Neuronal stem cell (in vitro differentiated cells): ENCODE measurements around the gene MOAP1.

Experiments used
- DNase-seq: peaks from one replicate; pipeline ENCODE4 v3.0.0-alpha.2; 2013; ENCODE audit warnings: low spot score
- H2AFZ ChIP-seq: one replicate; pipeline ENCODE4 v1.6.1; 2013; ENCODE audit warnings: mild to moderate bottlenecking, low read length, inconsistent platforms
- H2AK5ac ChIP-seq: 2 replicates; pipeline ENCODE4 v1.6.1; 2013; ENCODE audit warnings: low read depth, mild to moderate bottlenecking, inconsistent platforms, low read length, moderate library complexity, mixed read lengths
- H2BK120ac ChIP-seq: 2 replicates; pipeline ENCODE4 v1.6.1; 2013; ENCODE audit warnings: low read depth, mild to moderate bottlenecking, inconsistent platforms, low read length, moderate library complexity, mixed read lengths
- H2BK12ac ChIP-seq: one replicate; pipeline ENCODE4 v1.6.1; 2013; ENCODE audit warnings: low read length, inconsistent platforms
- H2BK15ac ChIP-seq: 2 replicates; pipeline ENCODE4 v1.6.1; 2013; ENCODE audit warnings: mild to moderate bottlenecking, low read length, inconsistent platforms, mixed read lengths
- H2BK5ac ChIP-seq: one replicate; pipeline ENCODE4 v1.6.1; 2013; ENCODE audit warnings: inconsistent platforms, mild to moderate bottlenecking, low read length, moderate library complexity
- H3K14ac ChIP-seq: one replicate; pipeline ENCODE4 v1.6.1; 2013; ENCODE audit warnings: low read length, inconsistent platforms
- H3K18ac ChIP-seq: 2 replicates; pipeline ENCODE4 v1.6.1; 2013; ENCODE audit warnings: low read length, inconsistent platforms
- H3K23ac ChIP-seq: 2 replicates; pipeline ENCODE4 v1.6.1; 2013; ENCODE audit warnings: low read depth, mild to moderate bottlenecking, mixed read lengths, low read length, inconsistent platforms; ENCODE audit not compliant: poor library complexity
- H3K27ac ChIP-seq: replicated peaks from 3 replicates; pipeline ENCODE4 v1.5.1; 2013; ENCODE audit warnings: low read length, inconsistent platforms
- H3K27me3 ChIP-seq, 3 experiments: 2 replicates each; pipeline ENCODE4 v1.6.1; 2013; ENCODE audit warnings: low read length in 3 of 3, mild to moderate bottlenecking in 2 of 3, inconsistent platforms in 1 of 3, low read depth in 1 of 3, mixed read lengths in 1 of 3, moderate library complexity in 1 of 3; ENCODE audit not compliant: control insufficient read depth in 3 of 3, insufficient read depth in 3 of 3
- H3K36me3 ChIP-seq, 2 donors: replicated peaks in 1 of 2; 2 replicates each; pipeline ENCODE4 v1.6.1; 2013; ENCODE audit warnings: low read length in 2 of 2; ENCODE audit not compliant: control insufficient read depth in 2 of 2, insufficient read depth in 2 of 2
- H3K4ac ChIP-seq: 2 replicates; pipeline ENCODE4 v1.6.1; 2013; ENCODE audit warnings: inconsistent platforms, mild to moderate bottlenecking, low read length, moderate library complexity
- H3K4me1 ChIP-seq, 2 donors: 1 replicate in 1 of 2; 2 replicates in 1 of 2; pipeline ENCODE4 v1.6.1; 2013; ENCODE audit warnings: low read length in 2 of 2, low read depth in 1 of 2; ENCODE audit not compliant: control insufficient read depth in 2 of 2, insufficient read depth in 1 of 2
- H3K4me2 ChIP-seq: one replicate; pipeline ENCODE4 v1.6.1; 2013; ENCODE audit warnings: mild to moderate bottlenecking, low read length, inconsistent platforms; ENCODE audit not compliant: insufficient read depth, poor library complexity, severe bottlenecking
- H3K4me3 ChIP-seq, 2 donors: 2 replicates each; pipeline ENCODE4 v1.5.1; 2013; ENCODE audit warnings: low read length in 2 of 2, mild to moderate bottlenecking in 2 of 2, inconsistent platforms in 1 of 2, moderate library complexity in 1 of 2
- H3K79me1 ChIP-seq: one replicate; pipeline ENCODE4 v1.6.1; 2013; ENCODE audit warnings: low read depth, mild to moderate bottlenecking, inconsistent platforms, low read length, moderate library complexity
- H3K9ac ChIP-seq: one replicate; pipeline ENCODE4 v1.6.1; 2013; ENCODE audit warnings: mild to moderate bottlenecking, low read depth, low read length, inconsistent platforms; ENCODE audit not compliant: poor library complexity
- H3K9me3 ChIP-seq, 2 donors: replicated peaks in 1 of 2; 2 replicates each; pipeline versions ENCODE3 to v1.6.1; 2013; ENCODE audit warnings: low read length in 2 of 2, mild to moderate bottlenecking in 2 of 2, inconsistent platforms in 1 of 2, low read depth in 1 of 2, mixed read lengths in 1 of 2, moderate library complexity in 1 of 2; ENCODE audit not compliant: control insufficient read depth in 2 of 2, insufficient read depth in 1 of 2
- H4K8ac ChIP-seq: one replicate; pipeline ENCODE4 v1.6.1; 2013; ENCODE audit warnings: low read depth, mild to moderate bottlenecking, inconsistent platforms, low read length, moderate library complexity
- H4K91ac ChIP-seq: one replicate; pipeline ENCODE4 v1.6.1; 2013; ENCODE audit warnings: low read length, low read depth, mild to moderate bottlenecking, inconsistent platforms; ENCODE audit not compliant: poor library complexity
- WGBS, 2 donors: extraction: QIAGEN DNeasy Blood & Tissue Kit; methylation state at CpG; one replicate each; pipeline ENCODE4 v1.1.7; 2013; ENCODE audit warnings: missing lambda C conversion rate in 2 of 2, mixed read lengths in 1 of 2; ENCODE audit not compliant: insufficient read length in 2 of 2, insufficient replicate concordance in 1 of 2; ENCODE audit errors: extremely low coverage in 2 of 2; 5-methylcytosine and 5-hydroxymethylcytosine counted together

MOAP1 gene

GRCh38 chr14:93220509-93220908 is 35.8 kb upstream of the MOAP1 start:
- H2BK15ac ChIP-seq = no peak overlapping the region
- no peak overlapping the region for H4K8ac ChIP-seq
- peaks cover 18 to 96% of the 10 kb centered on the region in 2 donors for H3K36me3 ChIP-seq
- no peak overlapping the region for H3K27ac ChIP-seq
- no peaks in the 10 kb centered on the region for H3K27me3 ChIP-seq
- no peaks in the 10 kb centered on the region for H3K9me3 ChIP-seq
- no peak overlapping the region for H2AK5ac ChIP-seq
- H3K4me2 ChIP-seq = no peak overlapping the region
- DNase-seq = no peak
- no peak overlapping the region for H3K23ac ChIP-seq
- no peak overlapping the region for H4K91ac ChIP-seq
- H3K4ac ChIP-seq = no peak overlapping the region
- H2BK12ac ChIP-seq = no peak overlapping the region
- no peak overlapping the region for H2AFZ ChIP-seq
- no peak overlapping the region for H3K18ac ChIP-seq
- no peak overlapping the region for H3K9ac ChIP-seq
- H2BK5ac ChIP-seq = no peak overlapping the region
- no peaks in the 10 kb centered on the region for H3K79me1 ChIP-seq
- H3K14ac ChIP-seq = no peak overlapping the region
- no peak overlapping the region for H2BK120ac ChIP-seq
- H3K4me1 ChIP-seq = no peaks in the 10 kb centered on the region
- no peak overlapping the region for H3K4me3 ChIP-seq

- no peak overlapping the region for H4K91ac ChIP-seq
- no peak overlapping the region for H3K23ac ChIP-seq
- peaks cover 20 to 96% of the 10 kb centered on the region in 2 donors for H3K36me3 ChIP-seq
- H2BK120ac ChIP-seq = no peak overlapping the region
- H3K4me3 ChIP-seq = no peak overlapping the region
- peak; percentile 5 for DNase-seq
- H2BK12ac ChIP-seq = no peak overlapping the region
- no peaks in the 10 kb centered on the region for H3K4me1 ChIP-seq
- H3K9ac ChIP-seq = no peak overlapping the region
- no peak overlapping the region for H2AK5ac ChIP-seq
- H4K8ac ChIP-seq = no peak overlapping the region
- H3K4me2 ChIP-seq = no peak overlapping the region
- no peak overlapping the region for H2AFZ ChIP-seq
- no peak overlapping the region for H3K18ac ChIP-seq
- H3K14ac ChIP-seq = no peak overlapping the region
- WGBS, 2 donors = no CpG with 5 or more reads among the region's 3 CpGs
- no peak overlapping the region for H2BK5ac ChIP-seq
- no peaks in the 10 kb centered on the region for H3K79me1 ChIP-seq
- no peaks in the 10 kb centered on the region for H3K9me3 ChIP-seq
- no peak overlapping the region for H3K4ac ChIP-seq
- H2BK15ac ChIP-seq = no peak overlapping the region
- no peaks in the 10 kb centered on the region for H3K27me3 ChIP-seq
- H3K27ac ChIP-seq = no peak overlapping the region
Observed at GRCh38 chr14:93219103-93219726, 34.5 kb upstream of the MOAP1 start.

DNA sequence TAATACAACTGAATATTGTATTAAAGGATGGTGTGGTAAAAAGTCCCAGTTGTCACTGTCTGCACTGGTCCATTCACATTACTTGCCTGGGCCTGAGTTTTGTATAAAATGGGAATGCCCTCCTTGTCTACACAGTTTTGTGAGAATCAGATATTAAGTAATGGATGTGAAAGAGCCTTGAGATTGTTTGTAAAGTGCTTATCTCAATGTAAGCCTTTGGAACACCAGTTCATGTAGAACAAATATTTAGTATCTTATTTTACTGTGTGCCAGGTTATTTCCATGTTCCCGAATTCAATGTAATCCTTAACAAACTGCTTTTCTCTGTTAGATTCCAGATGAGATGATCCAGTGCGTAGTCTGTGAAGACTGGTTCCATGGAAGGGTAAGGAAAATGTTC is 29.9 kb upstream of the MOAP1 start:
- Histone ChIP-seq H3K27me3 (no peaks in the 10 kb centered on the region), H3K14ac (no peak overlapping the region), H3K9me3 (no peaks in the 10 kb centered on the region), H3K79me1 (no peaks in the 10 kb centered on the region), H2BK5ac (no peak overlapping the region), H2BK12ac (no peak overlapping the region), H2AFZ (no peak overlapping the region), H4K91ac (no peak overlapping the region), H3K4ac (no peak overlapping the region), H4K8ac (no peak overlapping the region), H3K23ac (no peak overlapping the region), H3K36me3 (peaks cover 11 to 92% of the 10 kb centered on the region in 2 donors), H2BK120ac (no peak overlapping the region), H3K4me3 (no peak overlapping the region), H3K4me2 (no peak overlapping the region), H2BK15ac (no peak overlapping the region), H3K27ac (no peak overlapping the region), H3K18ac (no peak overlapping the region), H2AK5ac (no peak overlapping the region), H3K9ac (no peak overlapping the region), H3K4me1 (no peaks in the 10 kb centered on the region)
- WGBS, 2 donors = no CpG with 5 or more reads among the region's 2 CpGs
- DNase-seq = no peak

DNA sequence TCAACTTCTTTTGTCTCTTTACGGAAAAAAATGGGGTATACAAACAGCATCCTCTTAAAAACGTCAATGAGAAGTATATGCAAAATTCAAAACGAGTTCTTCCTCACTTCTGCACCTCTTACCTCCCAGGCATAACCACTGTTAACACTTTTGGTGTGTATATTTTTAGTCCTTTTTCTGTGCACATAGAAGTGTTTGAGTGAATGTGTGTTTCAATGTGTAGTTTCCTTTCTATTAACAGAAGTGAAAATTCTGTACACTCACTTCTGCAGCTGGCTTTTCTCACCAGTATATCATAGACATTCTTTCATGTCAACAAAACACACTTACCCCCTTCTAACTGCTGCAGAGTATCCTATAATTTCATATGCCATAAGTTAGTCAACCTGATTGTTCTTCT is 27.7 kb upstream of the MOAP1 start:
- no peak overlapping the region for H2AFZ ChIP-seq
- no peak overlapping the region for H3K23ac ChIP-seq
- H4K91ac ChIP-seq = no peak overlapping the region
- H3K27me3 ChIP-seq = no peaks in the 10 kb centered on the region
- H3K36me3 ChIP-seq = peaks cover 8 to 77% of the 10 kb centered on the region in 2 donors
- no peak overlapping the region for H2BK12ac ChIP-seq
- peaks cover 0 to 3% of the 10 kb centered on the region in 2 donors for H3K4me1 ChIP-seq
- H3K9ac ChIP-seq = no peak overlapping the region
- H2BK5ac ChIP-seq = no peak overlapping the region
- H3K14ac ChIP-seq = no peak overlapping the region
- DNase-seq = no peak
- no peak overlapping the region for H3K4ac ChIP-seq
- H2AK5ac ChIP-seq = no peak overlapping the region
- H2BK120ac ChIP-seq = no peak overlapping the region
- no peak overlapping the region for H2BK15ac ChIP-seq
- H3K4me3 ChIP-seq = no peak overlapping the region
- no peak overlapping the region for H4K8ac ChIP-seq
- WGBS, 2 donors = no CpG with 5 or more reads among the region's 3 CpGs
- H3K9me3 ChIP-seq = no peaks in the 10 kb centered on the region
- no peak overlapping the region for H3K4me2 ChIP-seq
- peaks cover 3% of the 10 kb centered on the region for H3K79me1 ChIP-seq
- H3K18ac ChIP-seq = no peak overlapping the region
- no peak overlapping the region for H3K27ac ChIP-seq
